Epithelial cell of prostate (primary cell): ENCODE data around the gene HRCT1.
"Not testable (repeated sequence)": the region's sequence is repeated elsewhere in the genome, so short reads cannot be mapped to it uniquely, and the experiment has no call there.

Experiments used
- DNase-seq: peaks from one replicate; pipeline ENCODE4 v3.0.0-alpha.2; 2011; ENCODE audit warnings: low read depth, low spot score
- H3K27ac ChIP-seq: fragments of 450-650 bp; 2 replicates; pipeline ENCODE4 v1.5.1; 2017; ENCODE audit warnings: mild to moderate bottlenecking

Gene HRCT1

DNA sequence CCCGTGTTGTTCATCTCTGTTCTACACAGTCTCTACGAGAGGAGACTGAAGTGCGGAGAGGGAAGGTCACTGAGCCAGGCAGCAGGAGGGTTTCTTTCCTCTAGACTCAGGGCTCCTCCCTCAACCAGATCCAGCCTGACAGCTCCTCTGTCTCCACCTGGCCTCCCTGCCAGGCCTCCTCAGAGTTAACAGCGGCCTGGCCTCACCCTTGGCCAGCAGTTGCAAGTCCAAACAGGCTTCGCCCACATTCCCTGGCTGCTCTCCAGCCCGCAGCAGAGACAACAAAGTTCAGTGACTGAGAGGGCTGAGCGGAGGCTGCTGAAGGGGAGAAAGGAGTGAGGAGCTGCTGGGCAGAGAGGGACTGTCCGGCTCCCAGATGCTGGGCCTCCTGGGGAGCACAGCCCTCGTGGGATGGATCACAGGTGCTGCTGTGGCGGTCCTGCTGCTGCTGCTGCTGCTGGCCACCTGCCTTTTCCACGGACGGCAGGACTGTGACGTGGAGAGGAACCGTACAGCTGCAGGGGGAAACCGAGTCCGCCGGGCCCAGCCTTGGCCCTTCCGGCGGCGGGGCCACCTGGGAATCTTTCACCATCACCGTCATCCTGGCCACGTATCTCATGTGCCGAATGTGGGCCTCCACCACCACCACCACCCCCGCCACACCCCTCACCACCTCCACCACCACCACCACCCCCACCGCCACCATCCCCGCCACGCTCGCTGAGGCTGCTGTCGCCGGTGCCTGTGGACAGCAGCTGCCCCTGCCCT is at the start of gene HRCT1:
TSS of gene HRCT1 (plus strand) at position 291 of the 768 bp plus-strand sequence. CDS start at position 377, 86 bp downstream.
- DNase-seq: peak; percentile 65
- H3K27ac ChIP-seq: peak within 1 kb of the TSS; percentile 76

GRCh38 chr9:35856206-35856605 is 49.8 kb upstream of the HRCT1 start:
- H3K27ac ChIP-seq: no peak overlapping the region
- no peak for DNase-seq

DNA sequence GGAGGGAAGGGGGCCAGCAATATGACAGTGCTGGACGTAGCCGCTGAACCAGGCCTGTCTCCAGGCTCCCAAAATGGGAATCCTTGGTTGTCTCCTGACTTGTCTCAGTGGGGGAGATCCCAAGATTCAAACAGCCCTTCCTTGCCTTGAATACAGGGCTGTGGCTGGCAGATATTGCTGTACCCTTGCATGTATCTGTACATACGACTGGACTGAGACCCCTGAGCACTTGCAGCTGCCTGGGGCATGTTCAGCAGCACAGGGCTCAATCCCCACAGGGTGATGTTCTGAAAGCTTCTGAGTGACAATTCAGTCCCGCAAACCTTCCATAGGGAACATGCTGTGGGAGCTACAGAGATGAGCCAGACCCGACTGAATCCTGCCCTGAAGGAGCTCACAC is 49.1 kb upstream of the HRCT1 start:
- DNase-seq: no peak

DNA sequence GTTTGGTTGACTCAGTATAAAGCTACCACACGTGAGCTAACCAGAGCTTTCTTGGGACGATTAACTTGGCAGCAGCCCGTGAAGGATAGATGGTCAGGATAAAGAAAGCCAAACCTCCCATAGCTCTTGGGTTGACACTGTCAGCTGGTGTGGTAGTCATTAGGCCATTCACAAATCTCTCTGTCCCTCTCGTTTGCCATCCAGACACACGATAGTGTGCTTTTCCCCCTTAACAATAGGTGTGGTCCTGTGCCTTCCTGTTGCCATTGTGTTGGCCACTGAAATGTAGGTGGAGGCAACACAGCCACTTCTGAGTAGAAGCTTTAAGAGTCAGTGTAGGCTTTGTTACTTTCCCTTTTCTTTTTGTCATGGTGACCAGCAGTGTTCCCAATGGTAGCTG is 47.5 kb upstream of the HRCT1 start:
- H3K27ac ChIP-seq: no peak overlapping the region
- DNase-seq: no peak

More for the DNA sequence above, 49.1 kb upstream of the HRCT1 start:
- no peak overlapping the region for H3K27ac ChIP-seq

DNA sequence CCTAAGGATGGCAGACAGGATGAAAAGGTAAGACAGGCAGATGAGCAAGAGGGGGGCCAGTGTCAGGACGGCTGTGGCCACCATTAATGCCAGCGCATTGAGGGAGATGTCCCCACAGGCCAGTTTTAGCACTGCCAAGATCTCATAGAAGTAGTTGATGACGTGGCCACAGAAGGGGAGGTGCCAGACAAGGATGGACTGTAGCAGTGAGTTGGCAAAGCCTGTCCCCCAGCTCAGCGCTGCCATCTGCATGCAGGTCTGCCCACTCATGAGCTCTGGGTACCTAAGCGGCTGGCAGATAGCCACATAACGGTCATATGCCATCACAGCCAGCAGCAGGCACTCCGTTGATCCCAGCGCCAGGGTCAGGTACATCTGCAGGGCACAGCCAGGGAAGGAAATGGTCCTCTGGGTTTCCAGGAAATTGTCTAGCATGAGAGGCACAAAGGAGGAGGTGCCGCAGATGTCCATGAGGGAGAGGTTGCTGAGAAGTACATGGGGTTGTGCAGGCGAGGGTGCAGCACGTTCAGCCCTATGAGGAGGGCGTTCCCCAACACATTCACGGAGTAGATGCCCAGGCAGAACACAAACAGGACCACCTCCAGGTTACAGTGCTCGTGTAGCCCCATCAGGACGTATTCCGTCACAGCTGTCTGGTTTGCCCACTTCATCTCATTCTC is 46.6 kb upstream of the HRCT1 start:
- H3K27ac ChIP-seq: no peak overlapping the region
- no peak for DNase-seq

DNA sequence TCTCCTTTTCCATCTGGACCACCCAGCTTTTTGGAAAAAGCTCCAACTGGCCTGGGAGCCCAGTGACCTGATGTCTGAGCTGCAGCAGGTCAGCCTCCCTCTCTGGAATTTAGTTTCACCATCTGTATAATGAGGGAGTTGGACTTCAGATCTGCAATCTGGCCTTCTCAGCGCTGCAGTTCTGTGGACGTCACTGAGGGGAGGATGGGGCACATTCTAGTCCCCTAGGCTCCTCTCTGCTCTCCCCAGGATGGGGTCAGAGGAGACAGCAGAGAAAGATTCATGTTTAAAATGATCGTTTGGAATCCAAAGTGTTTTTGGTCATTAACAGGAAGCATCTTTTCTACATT is 46.0 kb upstream of the HRCT1 start:
- no peak overlapping the region for H3K27ac ChIP-seq
- DNase-seq: no peak

GRCh38 chr9:35861161-35861897 is 44.7 kb upstream of the HRCT1 start:
- no peak for DNase-seq

DNA sequence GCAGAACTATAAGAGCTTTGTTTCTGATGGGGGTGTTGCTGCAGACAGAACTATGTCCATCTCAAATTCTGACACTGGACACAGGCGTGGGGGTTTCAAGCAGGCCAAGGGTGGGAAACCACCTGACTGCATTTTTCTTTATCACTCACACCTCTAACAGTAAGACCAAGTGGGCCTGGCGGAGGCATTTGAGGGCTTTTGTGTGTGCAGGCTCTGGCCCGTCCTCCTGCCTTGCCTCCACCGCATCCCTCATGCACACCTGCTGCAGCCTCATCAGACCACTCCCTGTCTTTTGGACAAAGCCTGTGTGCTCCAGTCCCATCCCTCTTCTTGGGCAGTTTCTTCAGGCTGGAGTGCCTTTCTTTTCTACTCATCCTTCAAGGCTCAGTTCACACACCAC is 43.7 kb upstream of the HRCT1 start:
- H3K27ac ChIP-seq: no peak overlapping the region
- no peak for DNase-seq

More at GRCh38 chr9:35861161-35861897, 44.7 kb upstream of the HRCT1 start:
- H3K27ac ChIP-seq: no peak overlapping the region

GRCh38 chr9:35863583-35863982 is 42.4 kb upstream of the HRCT1 start:
- DNase-seq: no peak
- H3K27ac ChIP-seq: no peak overlapping the region

DNA sequence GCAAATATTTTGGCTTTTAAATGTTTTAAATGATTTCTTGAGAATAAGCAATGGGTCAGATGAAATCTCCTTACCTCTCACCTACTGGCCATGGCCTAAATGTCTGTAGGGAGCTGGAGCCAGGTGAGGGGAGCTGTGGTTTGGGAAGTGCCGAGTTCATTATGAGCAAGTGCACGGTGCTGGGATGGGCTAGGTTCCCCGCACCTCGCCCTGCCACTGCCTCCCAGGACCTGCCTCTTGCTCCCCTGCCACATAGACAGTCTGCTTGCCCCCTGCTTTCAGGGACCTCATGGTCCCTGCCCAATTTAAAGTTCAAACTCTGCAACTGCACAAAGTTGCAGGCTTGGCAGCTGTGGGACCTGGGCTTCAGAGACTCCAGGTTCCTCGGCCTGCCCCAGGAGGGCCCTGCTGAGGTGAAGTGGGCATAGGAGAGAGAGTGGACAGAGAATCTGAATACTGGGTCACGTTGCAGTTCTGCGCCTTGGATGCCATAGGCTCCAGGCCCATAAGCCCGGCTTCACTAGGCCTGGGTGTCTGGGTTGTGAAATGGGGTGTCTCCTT is 41.2 kb upstream of the HRCT1 start:
- no peak for DNase-seq

GRCh38 chr9:35867538-35867937 is 38.5 kb upstream of the HRCT1 start:
- H3K27ac ChIP-seq: no peak overlapping the region
- no peak for DNase-seq

More for the DNA sequence above, 41.2 kb upstream of the HRCT1 start:
- H3K27ac ChIP-seq: no peak overlapping the region

- no peak overlapping the region for H3K27ac ChIP-seq
- no peak for DNase-seq
These were observed 37.1 kb upstream of the HRCT1 start for GRCh38 chr9:35868933-35869332.

DNA sequence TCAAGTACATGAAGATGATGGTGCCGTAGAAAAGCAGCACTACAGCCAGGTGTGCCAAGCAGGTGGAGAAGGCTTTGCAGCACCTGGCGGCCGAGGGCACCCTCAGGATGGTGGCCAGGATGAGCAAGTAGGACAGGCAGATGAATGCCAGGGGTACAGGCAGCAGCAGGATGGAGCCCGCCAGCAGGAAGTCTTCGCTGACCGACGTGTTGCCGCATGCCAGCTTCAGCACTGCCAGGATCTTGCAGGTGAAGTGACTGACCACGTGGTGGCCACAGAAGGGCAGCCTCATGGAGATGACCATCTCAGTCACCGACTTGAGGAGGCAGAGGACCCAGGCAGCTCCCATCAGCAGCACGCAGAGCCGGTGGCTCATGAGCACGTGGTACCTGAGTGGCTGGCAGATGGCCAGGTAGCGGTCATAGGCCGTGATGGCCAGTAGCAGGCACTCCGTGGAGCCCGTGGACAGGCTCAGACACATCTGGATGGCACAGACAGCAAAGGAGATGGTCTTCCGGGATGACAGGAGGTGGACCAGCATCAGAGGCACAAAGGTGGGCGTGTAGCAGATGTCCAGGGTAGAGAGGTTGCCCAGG is 36.3 kb upstream of the HRCT1 start:
- DNase-seq: no peak
- H3K27ac ChIP-seq: no peak overlapping the region

DNA sequence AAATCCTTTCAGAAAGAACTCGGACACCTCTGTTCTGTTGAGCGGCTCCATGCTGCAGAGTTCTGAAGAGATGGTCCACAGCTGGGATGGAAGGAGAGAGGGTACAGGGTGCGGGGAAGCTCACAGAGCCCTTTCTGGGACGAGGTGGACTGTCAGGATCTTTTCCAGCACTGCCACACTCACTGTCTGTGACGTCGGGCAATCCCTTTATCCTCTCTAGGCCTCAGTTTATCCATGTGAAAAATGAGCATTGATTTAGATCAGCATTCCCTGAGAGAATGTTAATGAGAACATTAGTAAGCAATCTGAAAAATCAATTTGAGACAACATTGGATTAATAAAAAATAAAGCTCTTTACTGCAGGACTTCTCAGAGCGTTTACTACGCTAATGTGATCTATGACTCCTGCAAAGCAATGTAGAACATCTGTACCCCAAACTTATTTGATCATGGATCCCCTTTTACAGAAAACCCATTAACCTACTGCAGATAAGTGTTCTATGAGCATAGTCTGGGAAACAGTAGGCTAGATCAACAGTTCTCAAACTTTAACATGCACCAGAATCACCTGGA is 35.6 kb upstream of the HRCT1 start, which contains the start of gene OR13J1:
TSS of gene OR13J1 (minus strand) at position 51 of the 573 bp plus-strand sequence. CDS start at position 51, 0 bp downstream.
- no peak for DNase-seq
- H3K27ac ChIP-seq: no peak within 1 kb of the TSS

- no peak overlapping the region for H3K27ac ChIP-seq
These were observed 34.5 kb upstream of the HRCT1 start for GRCh38 chr9:35871545-35871944.

DNA sequence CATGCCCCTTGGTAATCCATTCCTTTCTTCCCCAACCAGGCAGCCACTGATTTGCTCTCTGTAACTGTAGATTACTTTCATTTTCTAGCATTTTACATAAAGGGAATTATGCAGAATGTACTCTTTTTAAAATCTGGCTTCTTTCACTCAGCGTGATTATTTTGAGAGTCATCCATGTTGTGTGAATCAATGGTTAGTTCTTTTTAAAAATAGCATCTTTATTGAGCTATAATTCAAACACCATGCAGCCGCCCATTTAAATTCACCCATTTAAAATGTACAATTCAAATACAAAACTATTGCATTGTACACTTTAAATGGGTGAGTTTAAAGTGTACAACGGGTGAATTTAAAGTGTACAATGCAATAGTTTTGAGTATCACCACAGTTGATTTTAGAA is 33.5 kb upstream of the HRCT1 start:
- DNase-seq: no peak
- no peak overlapping the region for H3K27ac ChIP-seq

More at GRCh38 chr9:35871545-35871944, 34.5 kb upstream of the HRCT1 start:
- DNase-seq: no peak

DNA sequence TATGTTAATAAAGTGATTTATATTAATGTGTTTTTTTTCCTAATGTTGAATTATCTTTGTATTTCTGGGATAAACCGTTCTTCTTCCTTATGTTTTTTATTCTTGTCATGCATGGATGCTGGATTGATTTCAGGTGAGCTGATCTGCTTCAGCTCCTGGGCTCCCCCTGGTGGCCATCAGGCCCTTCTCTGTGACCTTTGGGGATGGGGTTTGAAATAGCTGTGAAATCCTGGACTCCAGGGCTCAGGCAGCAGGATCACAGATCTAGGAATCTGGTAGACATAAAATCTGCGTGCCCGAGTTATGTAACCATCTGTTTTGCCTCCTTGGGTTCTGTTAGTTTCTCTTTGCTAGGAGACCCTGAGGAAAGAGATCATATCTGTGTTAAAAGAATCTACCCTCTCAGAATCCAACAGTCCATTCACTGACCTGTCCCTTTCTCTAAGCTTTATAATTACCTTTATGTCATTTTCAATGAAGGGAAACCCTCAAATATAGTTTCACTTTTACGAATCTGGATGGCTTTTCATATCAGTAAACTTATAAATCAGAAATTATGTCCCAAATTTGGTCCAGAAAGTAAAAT is 23.6 kb upstream of the HRCT1 start:
- DNase-seq: no peak
- no peak overlapping the region for H3K27ac ChIP-seq

DNA sequence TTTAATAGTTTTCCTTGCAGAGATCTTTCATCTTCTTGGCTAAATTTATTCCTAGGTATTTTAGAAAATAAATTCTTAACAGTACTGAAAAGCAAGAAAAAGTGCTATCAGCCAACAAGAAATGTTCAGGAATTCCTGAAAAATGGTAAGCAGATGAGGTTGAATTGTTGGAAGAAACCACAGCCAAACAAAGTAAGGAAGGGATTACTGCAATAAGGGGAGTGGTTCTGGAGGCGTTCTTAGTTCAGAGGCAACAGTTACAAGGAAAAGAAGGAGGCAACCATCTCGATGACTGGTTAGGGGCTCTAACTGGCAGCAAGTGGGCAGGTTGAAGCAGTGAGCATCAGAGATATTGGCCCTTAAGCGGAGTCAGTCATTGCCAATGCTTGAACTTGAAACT is 23.0 kb upstream of the HRCT1 start:
- H3K27ac ChIP-seq: no peak overlapping the region
- no peak for DNase-seq

DNA sequence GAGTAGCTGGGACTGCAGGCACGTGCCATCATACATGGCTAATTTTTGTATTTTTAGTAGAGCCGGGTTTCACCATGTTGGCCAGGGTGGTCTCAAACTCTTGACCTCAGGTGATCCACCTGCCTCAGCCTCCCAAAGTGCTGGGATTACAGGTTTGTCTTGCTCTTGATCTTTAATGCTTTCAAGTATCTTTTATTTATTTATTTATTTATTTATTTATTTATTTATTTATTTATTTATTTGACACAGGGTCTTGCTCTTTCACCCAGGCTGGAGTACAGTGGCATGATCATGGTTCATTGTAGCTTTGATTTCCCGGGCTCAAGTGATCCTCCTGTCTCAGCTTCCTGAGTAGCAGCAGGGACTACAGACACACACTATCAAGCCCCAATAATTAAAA is 21.1 kb upstream of the HRCT1 start:
- H3K27ac ChIP-seq, DNase-seq: not testable (repeated sequence)

GRCh38 chr9:35891646-35892045 is 14.4 kb upstream of the HRCT1 start:
- H3K27ac ChIP-seq: no peak overlapping the region
- DNase-seq: no peak
